LNCaP clone FGC (cell line): ENCODE results near the gene NEK7.

Experiments used
- DNase-seq: peaks from one replicate; pipeline ENCODE4 v3.0.0-alpha.2; 2011; ENCODE audit warnings: low read depth
- H3K4me3 ChIP-seq: 2 replicates; pipeline ENCODE4 v1.5.1; 2011; ENCODE audit warnings: mild to moderate bottlenecking, low read depth, low read length, control low read depth
- CTCF ChIP-seq: IDR thresholded peaks from 2 replicates; pipeline ENCODE4 v1.5.1; 2012; ENCODE audit warnings: mild to moderate bottlenecking; ENCODE audit not compliant: control insufficient read depth, insufficient read depth; ENCODE audit errors: extremely low read depth

Gene NEK7

GRCh38 chr1:198328458-198329032 is 171.7 kb downstream of the NEK7 start:
- DNase-seq = no peak
- H3K4me3 ChIP-seq = no peak overlapping the region
- no peak for TF ChIP-seq CTCF

DNA sequence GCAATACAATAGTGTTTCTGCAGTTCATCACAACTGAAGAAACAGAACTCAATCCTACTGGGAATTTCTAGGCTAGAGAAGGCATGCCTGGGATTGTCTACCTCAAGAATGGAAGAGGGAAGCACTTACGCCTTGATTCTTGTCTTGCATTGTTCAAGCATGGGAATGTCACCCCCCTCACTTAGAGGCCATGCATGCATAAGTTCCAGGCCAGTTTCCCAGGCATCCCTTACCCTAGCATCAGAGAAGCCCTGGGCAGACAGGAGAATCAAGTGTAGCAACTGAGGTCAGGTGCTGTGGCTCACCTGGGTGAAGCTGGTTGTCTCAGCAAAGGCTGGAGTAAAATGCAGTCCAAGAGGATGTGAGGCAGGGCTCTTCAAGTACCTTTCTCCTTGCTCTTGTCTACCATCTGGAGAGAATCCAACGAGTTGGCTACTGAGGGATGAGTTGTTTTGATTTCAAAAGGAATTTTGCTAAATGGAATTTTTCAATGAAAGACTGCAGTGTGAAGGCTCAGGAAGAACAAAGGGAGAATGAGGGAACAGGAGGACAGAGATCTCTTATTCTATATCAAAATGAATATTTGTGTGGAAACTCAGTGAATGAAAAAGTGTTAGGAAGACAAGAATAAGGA is 174.3 kb downstream of the NEK7 start:
- no peak for DNase-seq
- no peak for TF ChIP-seq CTCF
- H3K4me3 ChIP-seq = no peak overlapping the region

- TF ChIP-seq CTCF = no peak
- no peak for DNase-seq
- H3K4me3 ChIP-seq = no peak overlapping the region
These were observed 176.9 kb downstream of the NEK7 start for GRCh38 chr1:198333744-198334143.

DNA sequence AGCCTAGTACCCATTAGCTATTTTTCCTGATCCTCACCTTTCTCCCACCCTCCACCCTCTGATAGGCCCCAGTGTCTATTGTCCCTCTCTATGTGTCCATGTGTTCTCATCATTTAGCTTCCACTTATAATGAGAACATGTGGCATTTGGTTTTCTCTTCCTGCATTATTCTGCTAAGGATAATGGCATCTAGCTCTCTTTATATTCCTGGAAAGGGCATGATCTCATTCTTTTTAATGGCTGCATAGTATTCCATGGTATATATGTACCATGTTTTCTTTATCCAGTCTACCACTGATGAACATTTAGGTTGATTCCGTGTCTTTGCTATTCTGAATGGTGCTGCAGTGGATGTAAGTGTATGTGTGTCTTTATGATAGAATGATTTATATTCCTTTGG is 178.9 kb downstream of the NEK7 start:
- no peak for DNase-seq
- H3K4me3 ChIP-seq = no peak overlapping the region
- no peak for TF ChIP-seq CTCF

GRCh38 chr1:198337886-198338285 is 181.1 kb downstream of the NEK7 start:
- H3K4me3 ChIP-seq = no peak overlapping the region
- DNase-seq = no peak
- no peak for TF ChIP-seq CTCF

DNA sequence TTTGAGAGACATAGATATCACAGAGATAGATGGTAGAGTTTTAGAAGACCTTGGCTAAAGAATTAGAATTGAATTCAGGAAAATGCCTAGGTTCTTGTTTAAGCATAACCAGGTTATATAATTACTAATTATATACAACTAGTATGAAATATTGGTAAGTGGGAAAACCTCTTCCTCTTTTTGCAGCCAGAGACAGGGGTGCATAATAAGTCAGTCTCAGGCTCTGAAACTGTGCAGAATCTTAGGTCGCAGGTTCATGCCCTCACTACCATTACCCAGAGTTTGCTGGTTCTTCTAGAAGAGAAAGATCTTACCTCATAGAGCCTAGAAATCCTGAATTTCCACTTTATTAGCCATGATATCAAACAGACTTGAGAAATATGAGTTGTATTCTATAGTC is 183.3 kb downstream of the NEK7 start:
- no peak overlapping the region for H3K4me3 ChIP-seq
- DNase-seq = no peak
- no peak for TF ChIP-seq CTCF

DNA sequence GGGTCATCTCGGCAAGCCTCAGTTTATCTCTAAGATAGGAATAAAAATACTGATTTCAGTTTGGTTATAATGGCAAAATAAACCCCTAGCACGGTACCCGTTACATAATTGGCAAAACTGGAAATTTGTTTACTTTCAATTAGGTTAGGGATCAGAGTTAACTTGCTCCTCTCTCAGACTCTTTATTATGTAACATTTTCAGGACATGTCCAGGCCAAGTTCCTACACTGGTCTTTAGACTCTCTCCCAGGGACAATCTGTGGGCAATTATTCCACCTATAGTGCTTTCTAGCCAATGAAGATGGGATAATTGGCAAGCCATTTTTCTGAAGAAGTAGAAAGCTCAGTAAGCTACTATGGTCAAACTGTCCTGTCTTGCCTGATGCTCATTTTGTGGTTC is 189.4 kb downstream of the NEK7 start:
- H3K4me3 ChIP-seq = no peak overlapping the region
- DNase-seq = no peak
- no peak for TF ChIP-seq CTCF
